SK-N-MC (cell line): Measurements from ENCODE around the gene NKPD1.

ENCODE experiments used
- EZH2 ChIP-seq: fragments of 200-600 bp; sonication (generic); IDR thresholded peaks from one replicate; pipeline ENCODE4 v1.6.1; 2017; ENCODE audit warnings: antibody characterized with exemption
- FOXP2 ChIP-seq: optimal IDR thresholded peaks from 2 replicates; pipeline ENCODE3; 2011; ENCODE audit warnings: mild to moderate bottlenecking, moderate library complexity; ENCODE audit not compliant: insufficient read depth; ENCODE audit errors: extremely low read length, control extremely low read depth

DNA sequence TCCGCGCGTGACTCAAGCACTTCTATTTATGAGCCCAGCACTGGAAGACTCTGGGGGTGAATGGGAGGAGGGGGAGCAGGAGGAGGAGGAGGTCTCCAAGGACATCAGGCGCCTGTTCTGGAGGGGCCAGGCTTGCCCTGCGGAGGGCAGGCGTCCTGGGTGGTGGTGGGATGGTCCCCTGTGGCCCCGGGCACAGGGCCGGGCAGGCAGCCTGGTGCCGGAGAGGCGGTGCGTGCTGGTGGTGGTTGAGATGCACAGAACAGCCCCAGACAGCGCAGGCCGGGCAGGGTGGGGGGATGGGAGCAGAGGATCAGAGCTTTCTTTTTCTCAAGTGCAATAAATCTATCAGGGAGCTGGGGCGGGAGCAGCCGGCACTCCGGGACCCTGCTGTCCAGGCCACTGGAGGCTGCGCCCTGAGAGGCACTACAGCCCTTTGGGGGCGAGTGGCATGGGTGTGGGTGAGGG lies 14.0 kb downstream of the NKPD1 start:
- TF ChIP-seq EZH2: no peak
- no peak for TF ChIP-seq FOXP2
